ENCODE data around the gene NCOA7. TPM values are rescaled to one million over a fixed set of nuclear protein-coding genes. Genes with fewer than 3 reads are reported as not detected.

NCOA7 gene
- total and polyA plus RNA-seq, 2 of the 8 experiments (the other 6 are each of a cell fraction or from before 2014, with no cell fraction given): 2.6 to 10.7 TPM

- TF ChIP-seq ATF2 (IDR thresholded peaks at IDR 0.05; ENCODE audit: low read length): no peak
Observed at GRCh38 chr6:125753218-125753936, 37.4 kb upstream of the NCOA7 start (continued).
